ENCODE measurements around the gene STAB1.
"Not testable (repeated sequence)": the region's sequence is repeated elsewhere in the genome, so short reads cannot be mapped to it uniquely, and the experiment has no call there.

Gene STAB1

GRCh38 chr3:52522651-52523251 is 27.6 kb downstream of the STAB1 start:
- H3K27ac Mint-ChIP-seq: no peak overlapping the region
- H3K9me3 Mint-ChIP-seq: no peaks in the 10 kb centered on the region
- H3K4me1 Mint-ChIP-seq: no peaks in the 10 kb centered on the region
- H3K4me3 Mint-ChIP-seq: no peak overlapping the region
- no peaks in the 10 kb centered on the region for H3K36me3 Mint-ChIP-seq
- no peaks in the 10 kb centered on the region for H3K27me3 Mint-ChIP-seq

DNA sequence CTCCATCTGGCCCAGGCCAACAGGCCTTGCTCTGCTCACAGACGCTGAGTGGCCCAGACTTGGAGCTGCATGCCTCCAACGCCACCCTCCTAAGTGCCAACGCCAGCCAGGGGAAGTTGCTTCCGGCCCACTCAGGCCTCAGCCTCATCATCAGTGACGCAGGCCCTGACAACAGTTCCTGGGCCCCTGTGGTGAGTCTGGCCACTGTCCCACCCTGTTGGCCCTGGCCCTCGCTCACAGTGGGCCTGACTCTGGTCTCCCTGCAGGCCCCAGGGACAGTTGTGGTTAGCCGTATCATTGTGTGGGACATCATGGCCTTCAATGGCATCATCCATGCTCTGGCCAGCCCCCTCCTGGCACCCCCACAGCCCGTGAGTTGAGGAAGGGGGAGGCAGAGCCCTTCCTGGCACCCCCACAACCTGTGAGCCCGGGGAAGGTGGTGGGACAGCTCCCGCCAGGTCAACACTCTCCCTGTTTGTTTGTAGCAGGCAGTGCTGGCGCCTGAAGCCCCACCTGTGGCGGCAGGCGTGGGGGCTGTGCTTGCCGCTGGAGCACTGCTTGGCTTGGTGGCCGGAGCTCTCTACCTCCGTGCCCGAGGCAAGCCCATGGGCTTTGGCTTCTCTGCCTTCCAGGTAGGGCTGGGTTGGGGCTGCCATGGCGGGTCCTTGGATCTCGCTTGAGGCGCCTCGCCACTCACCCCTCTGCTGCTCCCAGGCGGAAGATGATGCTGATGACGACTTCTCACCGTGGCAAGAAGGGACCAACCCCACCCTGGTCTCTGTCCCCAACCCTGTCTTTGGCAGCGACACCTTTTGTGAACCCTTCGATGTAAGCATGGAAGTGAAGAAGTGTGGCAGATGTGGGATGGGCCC is 28.5 kb downstream of the STAB1 start:
- H3K36me3 Mint-ChIP-seq: no peaks in the 10 kb centered on the region
- H3K9me3 Mint-ChIP-seq: no peaks in the 10 kb centered on the region
- no peak overlapping the region for H3K4me3 Mint-ChIP-seq
- H3K4me1 Mint-ChIP-seq: no peaks in the 10 kb centered on the region
- H3K27me3 Mint-ChIP-seq: no peaks in the 10 kb centered on the region
- H3K27ac Mint-ChIP-seq: no peak overlapping the region

DNA sequence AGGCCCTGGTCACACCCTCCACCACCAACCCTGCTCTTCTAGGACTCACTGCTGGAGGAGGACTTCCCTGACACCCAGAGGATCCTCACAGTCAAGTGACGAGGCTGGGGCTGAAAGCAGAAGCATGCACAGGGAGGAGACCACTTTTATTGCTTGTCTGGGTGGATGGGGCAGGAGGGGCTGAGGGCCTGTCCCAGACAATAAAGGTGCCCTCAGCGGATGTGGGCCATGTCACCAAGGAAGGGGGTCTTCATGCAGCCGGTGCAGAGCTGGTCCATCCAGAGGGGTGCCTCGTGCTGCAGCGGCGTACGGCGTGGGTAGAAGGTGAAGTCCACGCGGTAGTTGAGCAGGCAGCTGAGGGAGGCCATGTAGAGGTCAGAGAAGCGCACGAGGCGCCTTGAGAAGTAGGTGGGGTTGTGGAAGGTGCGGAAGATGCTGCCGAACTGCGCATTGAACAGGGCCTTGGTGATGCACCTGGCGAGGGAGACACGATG is 29.2 kb downstream of the STAB1 start:
- Mint-ChIP-seq H3K4me3 (no peak overlapping the region), H3K9me3 (no peaks in the 10 kb centered on the region), H3K4me1 (no peaks in the 10 kb centered on the region), H3K36me3 (no peaks in the 10 kb centered on the region), H3K27ac (no peak overlapping the region), H3K27me3 (no peaks in the 10 kb centered on the region)

GRCh38 chr3:52524752-52525679 is 29.9 kb downstream of the STAB1 start:
- no peaks in the 10 kb centered on the region for H3K4me1 Mint-ChIP-seq
- H3K9me3 Mint-ChIP-seq: no peaks in the 10 kb centered on the region
- no peak overlapping the region for H3K27ac Mint-ChIP-seq
- H3K36me3 Mint-ChIP-seq: no peaks in the 10 kb centered on the region
- H3K27me3 Mint-ChIP-seq: no peaks in the 10 kb centered on the region
- H3K4me3 Mint-ChIP-seq: no peak overlapping the region

- Mint-ChIP-seq H3K4me3 (no peak overlapping the region), H3K36me3 (no peaks in the 10 kb centered on the region), H3K4me1 (no peaks in the 10 kb centered on the region), H3K27me3 (no peaks in the 10 kb centered on the region), H3K9me3 (no peaks in the 10 kb centered on the region), H3K27ac (no peak overlapping the region)
Observed at GRCh38 chr3:52525680-52526561, 30.8 kb downstream of the STAB1 start.

DNA sequence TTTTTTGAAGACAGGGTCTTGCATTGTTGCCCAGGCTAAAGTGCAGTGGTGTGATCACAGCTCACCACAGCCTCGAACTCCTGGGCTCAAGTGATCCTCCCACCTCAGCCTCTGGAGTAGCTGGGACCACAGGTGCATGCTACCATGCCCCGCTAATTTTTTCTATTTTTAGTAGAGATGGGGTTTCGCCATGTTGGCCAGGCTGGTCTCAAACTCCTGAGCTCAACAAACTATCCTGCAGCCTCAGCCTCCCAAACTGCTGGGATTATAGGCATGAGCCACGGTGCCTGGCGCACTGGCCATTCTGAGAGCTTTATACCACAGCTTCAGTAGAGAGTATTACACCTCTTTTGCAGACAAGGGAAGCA is 31.5 kb downstream of the STAB1 start:
- not testable (repeated sequence) for H3K27me3 Mint-ChIP-seq, H3K36me3 Mint-ChIP-seq, H3K27ac Mint-ChIP-seq, H3K4me1 Mint-ChIP-seq, H3K9me3 Mint-ChIP-seq, H3K4me3 Mint-ChIP-seq

- Mint-ChIP-seq H3K27ac (peak overlapping the region; percentile 51), H3K4me3 (no peak overlapping the region), H3K27me3 (no peaks in the 10 kb centered on the region), H3K9me3 (no peaks in the 10 kb centered on the region), H3K36me3 (no peaks in the 10 kb centered on the region), H3K4me1 (no peaks in the 10 kb centered on the region)
Observed at GRCh38 chr3:52527039-52527731, 32.0 kb downstream of the STAB1 start.

- Mint-ChIP-seq H3K9me3 (no peaks in the 10 kb centered on the region), H3K27me3 (no peaks in the 10 kb centered on the region), H3K4me1 (no peaks in the 10 kb centered on the region), H3K27ac (no peak overlapping the region), H3K4me3 (no peak overlapping the region), H3K36me3 (no peaks in the 10 kb centered on the region)
Observed at GRCh38 chr3:52527732-52528585, 32.8 kb downstream of the STAB1 start.

GRCh38 chr3:52528586-52529375 is 33.6 kb downstream of the STAB1 start:
- Mint-ChIP-seq H3K27ac (no peak overlapping the region), H3K27me3 (no peaks in the 10 kb centered on the region)

GRCh38 chr3:52529376-52530333 is 34.5 kb downstream of the STAB1 start:
- H3K36me3 Mint-ChIP-seq: no peaks in the 10 kb centered on the region
- H3K27me3 Mint-ChIP-seq: no peaks in the 10 kb centered on the region
- H3K9me3 Mint-ChIP-seq: no peaks in the 10 kb centered on the region
- no peaks in the 10 kb centered on the region for H3K4me1 Mint-ChIP-seq
- no peak overlapping the region for H3K4me3 Mint-ChIP-seq
- no peak overlapping the region for H3K27ac Mint-ChIP-seq

More at GRCh38 chr3:52528586-52529375, 33.6 kb downstream of the STAB1 start:
- H3K36me3 Mint-ChIP-seq: no peaks in the 10 kb centered on the region
- no peaks in the 10 kb centered on the region for H3K4me1 Mint-ChIP-seq
- H3K9me3 Mint-ChIP-seq: no peaks in the 10 kb centered on the region
- H3K4me3 Mint-ChIP-seq: no peak overlapping the region

GRCh38 chr3:52530918-52531826 is 36.0 kb downstream of the STAB1 start:
- Mint-ChIP-seq H3K36me3 (no peaks in the 10 kb centered on the region), H3K4me1 (peaks cover 12% of the 10 kb centered on the region), H3K4me3 (no peak overlapping the region), H3K9me3 (no peaks in the 10 kb centered on the region), H3K27ac (no peak overlapping the region), H3K27me3 (no peaks in the 10 kb centered on the region)

All from activated naive CD4-positive, alpha-beta T cell treated with anti-CD3 and anti-CD28 coated beads, Interleukin-2, amount 50 U/mL, for 24 hours (primary cell).